Suppressor macrophage treated with lipopolysaccharide for 4 hours (primary cell): ENCODE results near the gene KLK5.
"Not testable (repeated sequence)": the region's sequence is repeated elsewhere in the genome, so short reads cannot be mapped to it uniquely, and the experiment has no call there.

Experiments used
- DNase-seq: peaks from one replicate; pipeline ENCODE4 v3.0.0-alpha.2; 2020

Gene KLK5

DNA sequence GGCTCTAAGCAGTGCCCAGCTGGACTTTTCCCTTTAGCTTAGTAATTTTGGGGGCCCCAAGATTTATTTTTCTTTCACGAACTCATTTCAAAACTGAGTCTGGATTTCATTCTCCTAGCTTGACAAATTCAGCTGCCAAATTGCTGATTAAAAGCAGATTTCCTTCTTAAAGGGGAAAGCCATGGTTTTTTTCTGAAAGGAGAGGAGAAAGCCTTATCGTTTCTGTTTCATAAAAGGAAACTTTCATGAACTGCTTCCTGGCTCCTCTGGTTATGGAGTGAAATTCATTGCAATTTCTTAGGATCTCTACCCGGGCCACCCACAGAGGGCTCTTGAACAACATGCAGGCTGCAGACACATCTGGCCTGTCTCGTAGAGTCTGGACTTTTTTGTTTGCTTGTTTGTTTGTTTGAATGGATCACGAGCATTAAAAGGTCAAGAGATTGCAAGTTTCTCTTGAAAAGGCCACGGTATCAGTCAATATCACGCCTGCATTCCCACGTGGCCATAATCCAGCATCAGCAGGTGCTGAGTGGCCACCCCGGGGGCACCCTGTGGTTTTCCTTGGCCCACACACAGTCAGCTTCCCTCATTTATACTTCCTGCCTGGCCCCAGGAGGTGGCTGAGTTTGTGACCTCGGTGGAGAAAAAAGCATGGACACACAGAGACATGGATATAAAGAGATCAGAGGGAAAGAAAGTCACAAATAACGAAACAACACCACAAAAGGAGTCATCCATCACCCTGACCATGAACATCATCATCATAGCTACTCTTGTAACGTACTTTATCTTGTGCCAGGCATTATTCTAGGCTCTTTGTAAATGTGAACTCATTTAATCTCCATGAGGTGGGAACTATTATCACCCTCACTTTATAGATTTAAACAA is 31.2 kb downstream of the KLK5 start:
- peak; percentile 81 for DNase-seq

DNA sequence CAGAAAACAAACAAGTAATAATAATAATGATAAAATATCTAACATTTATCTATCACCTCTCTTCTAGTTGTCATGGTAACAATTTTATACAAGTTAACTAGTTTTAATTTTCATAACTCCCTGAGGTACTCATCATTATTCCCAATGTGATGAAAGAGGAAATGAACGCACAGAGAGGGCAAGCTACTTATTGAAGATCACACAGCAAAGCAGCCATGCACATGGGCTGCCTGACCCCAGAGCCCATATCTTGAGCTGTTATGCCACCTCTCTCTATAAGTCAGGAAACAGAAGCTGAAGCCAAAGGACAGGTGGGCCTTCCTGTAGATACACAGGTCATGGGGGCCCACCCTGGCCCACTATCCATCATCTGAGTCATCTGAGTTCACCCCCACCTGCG is 36.8 kb downstream of the KLK5 start:
- no peak for DNase-seq

DNA sequence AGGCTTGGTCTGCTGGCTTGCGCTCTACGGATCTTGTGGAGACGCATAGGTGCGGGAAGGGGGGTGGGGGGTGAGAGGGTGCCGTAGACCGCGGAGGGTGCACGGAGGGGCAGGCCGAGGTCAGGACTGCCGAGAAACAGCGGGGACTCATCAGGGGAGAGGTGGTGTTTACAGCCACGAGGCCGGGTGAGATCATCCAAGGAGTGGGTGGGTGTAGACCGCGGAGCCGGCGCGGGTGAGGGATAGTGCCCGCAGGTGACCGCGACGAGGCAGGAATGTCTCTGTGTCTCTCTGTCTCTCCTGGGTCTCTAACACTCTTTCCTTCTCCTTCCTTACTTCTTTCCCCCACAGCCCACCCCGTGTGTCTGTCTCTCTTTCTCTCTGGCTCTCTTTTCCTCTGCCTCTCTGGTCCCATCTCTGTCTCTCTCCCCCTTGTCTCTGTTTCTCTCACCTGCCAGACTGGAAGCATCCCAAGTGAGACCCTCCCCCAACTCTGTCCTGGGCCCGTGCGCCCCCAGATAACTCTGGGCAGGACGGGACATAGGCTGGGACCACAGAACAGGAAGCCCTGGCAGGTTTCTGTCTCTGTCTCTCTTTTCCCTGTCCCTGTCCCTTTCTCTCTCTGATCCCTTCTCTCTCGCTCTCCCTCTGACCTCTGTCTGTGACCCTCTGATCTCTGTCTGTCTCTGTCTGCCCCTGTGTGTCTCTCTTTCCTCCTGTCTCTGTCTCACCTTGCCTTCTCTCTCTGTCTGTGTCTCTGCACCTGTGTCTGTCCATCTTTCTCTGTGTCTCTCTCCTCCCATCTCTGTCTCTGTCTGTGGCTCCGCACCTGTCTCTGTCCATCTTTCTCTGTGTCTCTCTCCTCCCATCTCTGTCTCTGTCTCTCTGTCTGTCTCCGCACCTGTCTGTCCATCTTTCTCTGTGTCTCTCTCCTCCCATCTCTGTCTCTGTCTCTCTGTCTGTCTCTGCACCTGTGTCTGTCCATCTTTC is 39.8 kb downstream of the KLK5 start:
- peak; percentile 57 for DNase-seq

DNA sequence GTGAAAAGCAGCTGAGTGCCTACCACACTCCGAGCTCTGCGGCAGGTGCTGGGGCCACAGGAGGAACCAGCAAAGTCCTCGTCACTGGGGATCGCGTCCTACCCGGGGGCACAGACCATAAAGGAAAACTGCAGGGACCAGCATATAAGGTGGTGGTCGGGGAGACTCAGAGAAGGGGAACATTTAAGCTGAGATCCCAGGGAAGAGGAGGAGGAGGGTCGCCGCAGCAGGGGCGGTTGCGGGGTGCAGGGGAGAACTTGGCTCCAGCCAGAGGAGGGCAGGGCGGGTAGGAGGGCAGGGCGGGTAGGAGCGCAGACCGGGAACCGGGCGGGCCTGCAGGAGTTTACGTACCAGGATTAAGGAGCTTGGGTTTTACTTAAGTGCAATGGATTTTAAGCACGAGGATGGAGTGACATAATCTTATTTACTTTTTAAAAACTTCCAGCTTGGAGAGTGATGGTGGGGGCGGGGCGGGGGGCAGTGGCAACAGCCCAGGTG is 40.7 kb downstream of the KLK5 start:
- DNase-seq, result no peak

DNA sequence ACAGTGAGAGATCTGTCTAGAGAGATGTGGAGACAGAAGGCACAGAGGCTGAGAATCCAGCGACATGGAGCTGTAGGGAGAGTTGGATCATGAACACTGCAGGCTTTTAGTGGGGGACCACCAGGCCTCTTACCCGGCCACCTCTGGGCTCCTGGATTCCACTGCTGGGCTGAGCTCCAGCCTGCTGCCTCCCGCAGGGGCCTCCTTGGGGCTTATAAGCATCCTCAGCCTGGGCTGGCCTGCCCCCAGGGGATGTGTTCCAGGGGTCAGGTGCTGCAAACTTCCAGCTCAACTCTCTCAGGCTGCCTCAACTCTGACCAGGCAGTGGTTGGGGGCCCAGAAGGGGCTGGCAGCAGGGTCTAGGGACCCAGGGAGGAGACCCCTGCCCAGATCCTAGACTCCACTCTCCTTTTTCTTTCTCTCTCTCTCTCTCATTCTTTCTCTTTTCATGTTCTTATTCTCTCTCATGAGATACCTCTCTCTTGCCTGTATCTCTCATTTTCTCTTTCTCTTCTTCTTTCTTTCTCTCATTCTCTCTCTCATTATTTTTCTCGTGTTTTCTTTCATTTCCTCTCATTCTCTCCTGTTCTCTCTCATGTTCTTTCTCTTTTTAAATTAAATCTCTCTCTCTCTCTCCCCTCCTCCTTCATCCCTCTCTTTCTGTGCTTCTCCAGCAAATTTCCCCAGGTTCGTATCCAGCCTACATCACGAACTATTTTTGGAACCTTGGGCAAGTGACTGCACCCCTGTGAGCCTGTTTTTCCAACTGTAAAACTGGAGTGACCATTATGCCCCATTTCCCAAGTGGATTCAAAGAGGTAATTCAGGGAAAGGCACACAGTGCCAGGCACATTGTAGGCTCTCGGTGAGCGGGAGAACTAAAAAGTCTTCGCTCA is 41.4 kb downstream of the KLK5 start, which contains the start of gene KLK4:
Gene KLK4, minus strand, starts transcription at position 190 of the 896 bp plus-strand sequence. CDS start 657 bp downstream, outside the sequence.
- no peak for DNase-seq

DNA sequence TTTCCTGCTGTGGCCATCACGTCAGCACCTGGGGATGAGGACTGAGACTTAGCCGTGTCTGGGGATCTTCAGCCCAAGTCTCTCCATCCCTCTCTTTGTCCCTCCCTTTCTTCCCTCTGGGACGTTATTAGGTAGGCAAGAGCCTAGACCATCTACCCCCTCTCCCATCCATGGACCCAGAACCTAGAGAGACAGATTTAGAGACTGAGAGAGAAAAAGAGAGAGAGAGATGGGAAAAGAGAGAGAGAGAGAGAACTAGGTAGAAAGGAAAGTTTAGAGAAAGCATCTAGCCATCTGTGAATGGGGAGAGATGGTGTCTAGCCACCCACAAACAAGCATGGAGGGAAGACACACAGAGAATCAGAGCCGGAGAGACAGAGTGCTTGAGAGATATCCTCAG is 42.1 kb downstream of the KLK5 start:
- no peak for DNase-seq

DNA sequence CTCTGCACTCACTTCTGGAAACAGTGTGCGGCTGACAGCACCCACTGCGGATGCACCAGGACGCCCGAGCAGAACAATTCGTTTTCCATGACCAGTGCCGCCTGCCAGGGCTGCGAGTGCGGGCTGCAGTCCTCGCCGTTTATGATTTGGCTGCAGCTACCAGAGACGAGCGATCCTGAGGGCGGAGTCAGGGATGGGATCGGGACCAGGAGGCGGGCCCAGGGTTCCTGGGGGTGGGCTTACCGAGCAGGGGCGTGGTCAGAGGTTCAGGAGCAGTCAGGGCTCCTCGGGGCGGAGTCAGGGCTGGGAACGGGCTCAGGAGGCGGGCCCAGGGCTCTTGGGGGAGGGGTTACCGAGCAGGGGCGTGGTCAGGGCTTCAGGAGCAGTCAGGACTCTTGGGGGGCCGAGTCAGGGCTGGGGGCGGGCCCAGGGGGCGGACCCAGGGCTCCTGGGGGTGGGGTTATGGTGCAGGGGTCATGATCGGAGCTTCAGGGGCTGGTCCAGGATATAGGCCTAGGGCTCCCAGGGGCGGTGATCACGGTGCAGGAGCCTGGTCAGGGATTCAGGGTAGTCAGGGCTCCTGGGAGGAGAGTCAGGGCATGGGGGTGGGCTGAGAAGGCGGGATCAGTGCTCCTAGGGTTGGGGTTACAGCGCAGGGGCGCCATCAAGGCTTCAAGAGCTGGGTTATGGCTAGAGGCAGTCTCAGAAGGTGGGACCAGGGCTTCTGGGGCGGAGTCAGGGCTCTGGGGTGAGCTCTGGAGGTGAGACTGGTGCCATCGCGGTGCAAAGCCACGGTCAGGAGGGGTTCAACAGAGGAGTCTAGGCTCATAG is 43.4 kb downstream of the KLK5 start:
- peak; percentile 53 for DNase-seq

DNA sequence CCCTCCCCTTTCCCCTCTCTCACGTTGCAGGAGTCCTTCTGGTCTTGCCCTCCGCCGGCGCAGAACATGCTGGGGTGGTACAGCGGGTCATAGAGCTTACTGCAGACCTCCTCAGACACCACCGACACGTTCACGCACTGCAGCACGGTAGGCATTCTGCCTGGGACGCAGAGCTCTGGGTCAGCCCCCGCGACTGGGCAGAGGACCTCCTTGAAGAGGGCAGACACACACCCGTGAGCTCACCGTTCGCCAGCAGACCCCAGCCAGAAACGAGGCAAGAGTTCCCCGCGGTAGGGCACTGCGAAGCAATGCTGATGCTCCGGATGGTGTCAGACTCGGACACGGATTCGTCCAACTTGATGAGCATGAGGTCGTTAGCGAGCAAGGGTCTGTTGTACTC is 44.5 kb downstream of the KLK5 start:
- DNase-seq, result no peak

DNA sequence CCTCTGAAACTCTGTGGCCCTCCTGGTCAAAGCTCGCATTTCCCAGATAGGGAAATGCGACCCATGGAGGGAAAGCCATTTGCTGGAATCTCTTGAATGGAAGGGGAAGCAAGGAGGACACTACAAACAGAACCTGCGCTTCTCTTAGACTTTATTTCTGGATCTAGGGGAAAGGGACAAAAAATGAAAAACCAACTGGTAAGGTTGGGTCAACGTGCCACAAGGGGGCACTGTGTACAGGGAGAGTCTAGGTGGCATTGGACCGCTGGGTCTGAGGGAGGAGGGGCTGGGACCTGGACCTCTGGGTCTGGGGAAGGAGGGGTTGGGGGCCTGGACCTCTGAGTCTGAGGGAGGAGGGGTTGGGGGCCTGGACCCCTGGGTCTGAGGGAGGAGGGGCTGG is 46.6 kb downstream of the KLK5 start:
- DNase-seq, result peak; percentile 61

DNA sequence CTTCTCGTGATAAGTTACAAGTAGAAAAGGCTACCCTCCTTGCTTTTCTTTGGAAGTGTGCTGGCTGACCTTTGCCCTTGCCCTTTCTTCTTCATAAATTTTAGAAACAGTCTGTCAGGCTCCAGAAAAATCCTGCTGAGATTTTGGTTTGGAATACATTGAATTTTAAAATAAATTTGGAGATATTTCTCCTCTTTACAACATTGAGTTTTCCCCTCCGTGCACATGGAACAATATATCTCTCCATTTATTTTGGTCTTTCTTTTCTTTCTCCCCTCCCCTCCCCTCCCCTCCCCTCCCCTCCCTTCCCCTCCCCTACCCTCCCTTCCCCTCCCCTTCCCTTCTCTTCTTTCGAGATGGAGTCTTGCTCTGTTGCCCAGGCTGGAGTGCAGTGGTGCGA is 50.2 kb downstream of the KLK5 start:
- no peak for DNase-seq

DNA sequence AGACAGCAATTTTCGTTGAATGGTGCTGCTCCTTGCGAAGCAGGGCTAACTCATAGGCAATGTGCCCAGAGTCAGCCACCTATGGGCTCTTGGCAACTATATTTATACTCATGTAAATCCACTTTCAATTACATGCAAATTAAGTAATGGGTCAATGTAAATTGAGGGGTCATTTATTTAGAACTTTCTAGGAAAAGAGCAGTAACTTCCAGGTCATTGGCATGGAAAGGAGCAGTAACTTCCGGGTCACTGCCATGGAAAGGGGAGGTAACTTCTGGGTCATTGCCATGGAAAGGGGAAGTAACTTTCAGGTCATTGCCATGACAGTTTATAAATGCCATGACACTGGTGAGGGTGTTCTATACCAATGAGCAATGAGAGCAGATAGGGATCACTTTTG is 53.3 kb downstream of the KLK5 start:
- DNase-seq, result no peak

DNA sequence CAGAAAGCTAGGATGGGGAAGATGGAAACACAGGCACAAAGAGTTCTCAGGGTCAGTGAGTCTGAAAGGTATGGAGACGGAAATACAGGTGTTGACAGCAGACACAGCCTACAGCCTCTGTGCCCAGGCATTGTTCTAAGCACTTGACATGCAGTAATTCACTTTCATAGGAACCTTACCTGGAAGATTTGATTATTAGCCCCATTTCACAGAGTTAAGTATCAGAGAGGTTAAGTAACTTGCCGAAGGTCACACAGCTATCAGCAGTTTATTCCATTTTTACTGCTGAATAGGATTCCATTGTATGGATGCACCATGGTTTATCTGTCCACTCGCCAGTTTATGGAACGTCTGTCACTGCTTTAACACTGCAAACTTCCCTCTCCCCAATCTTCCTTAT is 54.8 kb downstream of the KLK5 start:
- DNase-seq, result no peak

DNA sequence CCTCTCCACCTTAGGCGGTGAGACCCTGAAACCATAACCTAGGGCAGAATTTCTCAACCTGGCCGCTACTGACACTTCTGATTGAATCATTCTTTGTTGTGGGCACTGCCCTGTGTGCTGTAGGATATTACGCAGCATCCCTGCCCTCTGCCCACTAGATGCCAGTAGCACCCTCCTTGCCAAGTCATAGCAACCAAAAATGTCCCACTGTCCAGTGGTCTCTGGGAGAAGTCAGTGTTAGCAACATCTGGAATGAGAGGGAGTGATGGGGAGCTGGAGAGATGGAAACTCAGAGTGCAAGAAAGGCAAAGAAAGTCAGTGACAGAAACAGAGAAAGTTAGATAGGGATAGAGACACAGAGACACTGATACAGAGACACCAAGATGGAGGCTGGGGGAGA is 55.2 kb downstream of the KLK5 start:
- no peak for DNase-seq

DNA sequence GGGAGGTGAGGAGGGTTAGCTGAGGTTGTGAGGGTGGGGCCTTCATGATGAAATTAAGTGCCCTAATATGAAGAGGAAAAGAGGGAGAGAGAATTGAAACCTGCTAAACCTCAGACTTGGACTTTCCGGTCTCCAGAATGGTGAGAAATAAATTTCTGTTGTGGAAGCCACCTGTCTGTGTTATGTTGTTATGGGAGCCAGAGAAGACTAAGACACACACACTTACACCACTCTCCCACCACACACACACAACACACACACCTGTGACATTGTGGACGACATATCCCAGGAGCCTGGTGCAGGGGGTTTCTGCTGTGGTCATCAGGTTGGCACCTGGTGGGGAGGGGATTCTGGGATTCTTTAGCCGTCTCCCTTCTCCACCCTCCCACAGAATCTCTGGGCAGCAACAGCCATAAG is 55.6 kb downstream of the KLK5 start:
- DNase-seq, result no peak

DNA sequence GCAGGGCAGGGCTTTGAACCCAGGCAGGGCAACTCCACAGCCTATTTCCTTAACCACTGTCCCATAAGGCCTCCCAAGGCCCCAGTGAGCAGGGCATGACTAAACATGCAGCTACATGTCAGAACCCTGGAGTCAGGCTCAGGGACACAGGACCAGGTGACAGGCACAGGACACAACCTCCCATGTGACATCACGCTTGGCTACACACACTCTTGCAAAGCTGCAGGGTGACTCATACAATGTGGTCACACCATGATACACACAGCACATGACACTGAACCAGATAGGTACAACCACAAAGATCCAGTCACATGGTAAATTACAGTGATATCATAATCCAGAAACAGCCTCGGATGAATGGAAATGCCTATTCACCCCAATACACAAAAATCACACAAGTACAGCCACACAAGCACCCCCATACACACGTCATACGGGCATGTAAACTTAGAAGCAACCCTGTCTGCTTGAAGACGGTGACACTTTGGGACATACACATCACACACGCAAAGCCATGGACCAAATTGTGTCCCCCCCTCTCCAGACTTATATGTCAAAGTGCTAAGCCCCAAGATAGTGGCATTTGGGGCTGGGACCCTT is 56.1 kb downstream of the KLK5 start:
- DNase-seq, result peak; percentile 74

DNA sequence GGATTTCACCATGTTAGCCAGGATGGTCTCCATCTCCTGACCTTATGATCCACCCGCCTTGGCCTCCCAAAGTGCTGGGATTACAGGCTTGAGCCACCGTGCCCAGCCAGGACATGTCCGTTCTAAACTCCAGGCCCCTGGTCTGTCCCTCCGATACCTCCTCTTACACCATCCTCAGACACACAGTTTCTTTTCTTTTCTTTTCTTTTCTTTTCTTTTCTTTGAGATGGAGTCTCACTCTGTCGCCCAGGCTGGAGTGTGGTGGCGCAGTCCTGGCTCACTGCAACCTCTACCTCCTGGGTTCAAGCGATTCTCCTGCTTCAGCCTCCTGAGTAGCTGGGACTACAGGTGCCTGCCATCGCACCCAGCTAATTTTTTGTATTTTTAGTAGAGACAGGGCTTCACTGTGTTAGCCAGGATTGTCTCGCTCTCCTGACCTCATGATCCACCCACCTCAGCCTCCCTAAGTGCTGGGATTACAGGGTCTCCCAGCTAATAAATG is 56.7 kb downstream of the KLK5 start:
- not testable (repeated sequence) for DNase-seq

DNA sequence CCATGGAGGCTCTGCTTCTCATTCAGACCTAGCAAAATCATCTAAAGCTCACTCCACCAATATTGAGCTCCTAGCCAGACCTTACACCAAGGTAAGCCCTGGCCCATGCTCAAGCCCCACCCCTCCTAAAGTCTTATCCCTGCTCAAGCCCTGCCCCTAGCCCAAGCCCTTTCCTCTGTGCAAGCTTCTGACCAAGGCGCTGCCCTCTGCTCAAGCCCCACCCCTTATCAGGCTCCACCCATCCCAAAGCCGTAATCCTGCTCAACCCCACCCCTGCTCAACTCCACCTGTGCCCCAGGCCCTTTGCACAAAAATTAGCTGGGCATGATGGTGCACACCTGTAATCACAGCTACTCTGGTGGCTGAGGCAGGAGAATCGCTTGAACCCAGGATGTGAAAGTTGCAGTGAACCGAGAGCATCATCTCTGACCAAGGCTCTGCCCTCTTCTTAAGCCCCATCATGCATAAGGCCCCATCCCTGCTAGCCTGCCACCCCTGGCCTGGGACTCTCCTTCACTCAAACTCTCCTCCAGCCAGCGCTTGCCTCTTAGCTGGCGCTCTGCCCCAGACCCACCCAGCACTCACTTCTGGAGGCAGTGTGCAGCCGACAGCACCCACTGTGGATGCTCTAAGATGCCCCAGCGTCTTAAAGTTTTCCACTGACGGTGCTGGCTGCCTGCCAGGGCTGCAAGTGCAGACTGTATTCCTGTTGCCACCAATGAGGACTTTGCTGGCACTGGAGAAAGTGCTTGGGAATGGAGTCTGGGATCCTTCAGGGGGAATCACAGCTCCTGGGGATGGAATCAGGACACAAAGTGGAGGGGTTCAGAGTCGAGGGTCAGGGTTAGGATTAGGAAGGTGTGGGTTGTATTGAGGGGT is 58.1 kb downstream of the KLK5 start:
- no peak for DNase-seq
